ENCODE results near the gene CHTF18. TPM values are rescaled to one million over a fixed set of nuclear protein-coding genes. Genes with fewer than 3 reads are reported as not detected.

Gene CHTF18
- total RNA-seq, 1 experiment from 2014 or later, result 121 TPM

DNA sequence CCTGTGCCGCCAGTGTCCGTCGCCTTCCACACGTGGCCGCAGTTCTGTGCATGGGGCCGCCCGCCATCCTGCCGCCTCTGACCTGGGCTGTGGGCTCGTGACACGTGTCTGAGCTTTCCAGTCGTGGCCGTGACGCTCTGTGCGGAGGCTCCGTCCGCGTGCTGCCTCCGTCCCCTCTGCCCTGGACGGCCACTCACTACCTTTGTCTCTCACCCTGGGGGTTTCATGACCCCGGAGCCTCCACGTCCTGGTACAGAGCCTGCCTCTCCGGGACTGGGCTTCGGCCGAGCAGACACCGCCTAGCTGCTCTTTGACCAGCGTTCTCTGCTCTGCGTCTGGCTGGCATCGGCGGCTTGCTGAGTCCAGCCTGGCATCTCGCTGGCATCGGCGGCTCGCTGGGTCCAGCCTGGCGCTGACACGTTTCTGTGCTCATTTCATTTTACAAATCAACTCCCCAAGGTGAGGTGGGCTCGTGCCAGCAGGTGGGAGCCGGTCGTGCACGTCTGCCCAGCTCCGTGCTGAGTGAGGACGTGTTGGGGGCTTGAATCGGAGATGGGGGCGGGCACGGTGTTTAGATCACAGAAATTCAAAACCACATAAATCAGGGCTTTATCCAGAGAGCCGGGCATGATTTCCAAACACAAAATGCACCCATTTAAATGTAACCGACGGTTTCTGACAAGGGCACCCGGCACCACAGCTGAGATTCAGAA, 56.4 kb downstream of the CHTF18 start:
- DNase-seq (ENCODE audit: low spot score), result no peak

DNA sequence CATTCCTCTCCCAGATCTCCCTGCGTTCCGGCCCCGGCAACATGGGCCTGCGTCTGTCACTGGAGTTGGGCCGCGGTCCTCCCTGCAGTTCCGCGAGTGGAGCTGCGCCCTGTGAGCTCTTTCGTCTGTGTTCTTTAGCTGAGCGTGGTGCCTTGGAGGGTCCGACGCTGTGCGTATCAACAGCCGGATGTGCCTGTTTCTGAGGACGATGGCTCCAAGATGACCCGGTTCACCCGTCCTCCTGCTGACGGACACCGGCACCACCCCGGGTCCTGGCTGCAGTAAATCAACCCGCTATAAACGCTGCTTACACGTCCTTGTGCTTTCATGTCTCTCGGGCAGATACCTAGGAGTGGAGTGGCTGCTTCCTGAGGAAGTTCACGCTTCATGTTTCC, 56.9 kb downstream of the CHTF18 start:
- DNase-seq (ENCODE audit: low spot score), result no peak

DNA sequence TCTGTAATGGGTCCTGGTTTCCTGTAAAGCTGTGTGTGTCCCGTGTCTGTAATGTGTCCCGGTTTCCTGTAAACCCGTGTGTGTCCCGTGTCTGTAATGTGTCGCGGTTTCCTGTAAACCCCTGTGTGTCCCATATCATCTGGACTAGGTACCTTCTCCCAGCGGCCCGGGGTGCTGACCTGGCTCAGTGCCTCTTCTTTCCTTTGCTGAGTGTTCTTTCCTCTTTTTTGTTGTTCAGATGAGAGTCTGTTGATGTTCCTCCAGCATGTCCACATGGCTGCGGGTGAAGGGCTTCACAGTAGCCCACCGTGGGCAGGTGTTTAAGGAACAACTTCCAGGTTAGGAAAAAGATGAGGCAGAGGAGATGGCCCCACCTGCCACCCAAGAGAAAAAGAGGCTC, 58.7 kb downstream of the CHTF18 start:
- no peak for DNase-seq (ENCODE audit: low spot score)

Small RNAs within 50 kb of the gene (small RNA-seq; reads per million reads assigned to genes)
- gene MIR662, result not detected

Other genes starting within 250 kb of the CHTF18 start
- 0.08 TPM in 1 of 2 replicates, not detected in the other for gene PRR35, start 228.2 kb upstream of the CHTF18 start, total RNA-seq (2014; rRNA removed; shearing (Covaris generic))
- 0.05 and 0.13 TPM in 2 replicates for gene NHLRC4, start 221.6 kb upstream of the CHTF18 start, total RNA-seq (2014; rRNA removed; shearing (Covaris generic))
- gene PIGQ, start 218.7 kb upstream of the CHTF18 start, total RNA-seq (2014; rRNA removed; shearing (Covaris generic)), result 99.5 and 103 TPM in 2 replicates
- 54.2 and 58.2 TPM in 2 replicates for gene RAB40C, start 198.6 kb upstream of the CHTF18 start, total RNA-seq (2014; rRNA removed; shearing (Covaris generic))
- gene WFIKKN1, start 157.6 kb upstream of the CHTF18 start, total RNA-seq (2014; rRNA removed; shearing (Covaris generic)), result 0.74 and 1.1 TPM in 2 replicates
- 278 and 290 TPM in 2 replicates for gene METTL26, start 152.3 kb upstream of the CHTF18 start, total RNA-seq (2014; rRNA removed; shearing (Covaris generic))
- gene MCRIP2, start 146.8 kb upstream of the CHTF18 start, total RNA-seq (2014; rRNA removed; shearing (Covaris generic)), result 198 and 209 TPM in 2 replicates
- 162 and 168 TPM in 2 replicates for gene WDR90, start 139.3 kb upstream of the CHTF18 start, total RNA-seq (2014; rRNA removed; shearing (Covaris generic))
- gene RHOT2, start 120.5 kb upstream of the CHTF18 start, total RNA-seq (2014; rRNA removed; shearing (Covaris generic)), result 209 and 211 TPM in 2 replicates
- gene RHBDL1, start 112.9 kb upstream of the CHTF18 start, total RNA-seq (2014; rRNA removed; shearing (Covaris generic)), result 7.8 and 8.2 TPM in 2 replicates
- 258 and 295 TPM in 2 replicates for gene STUB1, start 108.2 kb upstream of the CHTF18 start, total RNA-seq (2014; rRNA removed; shearing (Covaris generic))
- gene JMJD8, start 104.3 kb upstream of the CHTF18 start, total RNA-seq (2014; rRNA removed; shearing (Covaris generic)), result 154 and 176 TPM in 2 replicates
- gene WDR24, start 98.2 kb upstream of the CHTF18 start, total RNA-seq (2014; rRNA removed; shearing (Covaris generic)), result 5.9 and 6.2 TPM in 2 replicates
- gene FBXL16, start 82.8 kb upstream of the CHTF18 start, total RNA-seq (2014; rRNA removed; shearing (Covaris generic)), result 0.29 and 1.5 TPM in 2 replicates
- 82.2 and 108 TPM in 2 replicates for gene METRN, start 73.5 kb upstream of the CHTF18 start, total RNA-seq (2014; rRNA removed; shearing (Covaris generic))
- 123 and 151 TPM in 2 replicates for gene ANTKMT, start 67.5 kb upstream of the CHTF18 start, total RNA-seq (2014; rRNA removed; shearing (Covaris generic))
- 22.9 and 30.6 TPM in 2 replicates for gene CCDC78, start 62.2 kb upstream of the CHTF18 start, total RNA-seq (2014; rRNA removed; shearing (Covaris generic))
- gene HAGHL, start 61.5 kb upstream of the CHTF18 start, total RNA-seq (2014; rRNA removed; shearing (Covaris generic)), result 63.0 and 80.8 TPM in 2 replicates
- 68.4 and 80.0 TPM in 2 replicates for gene CIAO3, start 47.6 kb upstream of the CHTF18 start, total RNA-seq (2014; rRNA removed; shearing (Covaris generic))
- gene MSLN, start 27.9 kb upstream of the CHTF18 start, total RNA-seq (2014; rRNA removed; shearing (Covaris generic)), result 3.9 and 8.3 TPM in 2 replicates
- 147 and 148 TPM in 2 replicates for gene RPUSD1, start 239 bp upstream of the CHTF18 start, total RNA-seq (2014; rRNA removed; shearing (Covaris generic))
- not detected in 2 replicates for gene GNG13, start 12.1 kb downstream of the CHTF18 start, total RNA-seq (2014; rRNA removed; shearing (Covaris generic))
- gene LMF1, start 182.4 kb downstream of the CHTF18 start, total RNA-seq (2014; rRNA removed; shearing (Covaris generic)), result 2.1 and 5.2 TPM in 2 replicates
- gene SOX8, start 193.2 kb downstream of the CHTF18 start, total RNA-seq (2014; rRNA removed; shearing (Covaris generic)), result 0.08 and 0.61 TPM in 2 replicates